Measurements from ENCODE around the gene LYZL4. TPM values are rescaled to one million over a fixed set of nuclear protein-coding genes. Genes with fewer than 3 reads are reported as not detected.

The LYZL4 gene
- total RNA-seq, 3 donors from 2014 or later: not detected

DNA sequence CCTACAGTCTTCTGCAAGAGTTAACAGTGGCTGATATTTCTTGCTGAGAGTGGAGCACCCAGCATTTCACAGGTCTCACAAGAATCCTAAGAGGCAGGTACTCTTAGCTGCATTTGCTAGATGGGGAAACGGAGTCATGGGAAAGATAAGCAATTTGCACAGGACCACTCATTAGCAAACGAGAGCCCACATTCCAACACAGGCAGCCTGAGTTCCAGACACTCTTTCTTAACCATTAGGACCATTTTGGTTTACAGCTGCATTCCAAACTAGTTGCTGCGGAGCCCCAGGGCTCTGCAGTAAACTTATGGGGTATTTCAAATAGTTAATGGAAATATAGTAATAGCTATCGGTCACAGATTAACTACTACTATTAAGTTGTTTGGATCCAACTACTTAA, 42.5 kb downstream of the LYZL4 start:
- no peak for TF ChIP-seq POLR2AphosphoS5 (IDR thresholded peaks at IDR 0.05)
- Histone ChIP-seq H3K4me1 (no peaks in the 10 kb centered on the region), H3K27me3 (no peaks in the 10 kb centered on the region), H3K9me3 (no peaks in the 10 kb centered on the region), H3K4me3 (no peak overlapping the region), H3K36me3 (no peaks in the 10 kb centered on the region), H3K27ac (no peak overlapping the region)
- no peak for DNase-seq (ENCODE audit: low spot score in 2 of 2)
- intact Hi-C loops (cut with DNase I; ENCODE audit: low total_unique reads): no loop called here

DNA sequence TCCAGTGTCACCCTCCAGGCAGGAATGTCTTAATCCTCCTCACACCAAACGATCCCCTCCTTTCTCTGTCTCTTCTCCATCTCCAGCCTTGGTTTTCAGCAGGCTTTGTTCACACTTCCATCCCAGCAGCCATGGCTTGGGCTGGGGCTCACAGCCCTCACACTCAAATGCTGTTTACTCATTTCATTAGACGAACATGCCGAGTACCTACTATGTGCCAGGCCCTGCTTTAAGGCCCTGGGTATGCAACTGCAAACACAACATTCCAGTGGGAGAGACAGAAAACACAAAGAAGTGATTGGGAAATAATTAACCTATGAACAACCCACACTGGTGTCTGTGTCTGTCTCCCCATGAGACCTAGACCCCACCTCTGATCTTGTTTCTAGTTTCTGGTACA, 43.9 kb downstream of the LYZL4 start:
- Histone ChIP-seq H3K27ac (no peak overlapping the region), H3K4me3 (no peak overlapping the region)
- intact Hi-C loops (cut with DNase I; ENCODE audit: low total_unique reads): no loop called here

DNA sequence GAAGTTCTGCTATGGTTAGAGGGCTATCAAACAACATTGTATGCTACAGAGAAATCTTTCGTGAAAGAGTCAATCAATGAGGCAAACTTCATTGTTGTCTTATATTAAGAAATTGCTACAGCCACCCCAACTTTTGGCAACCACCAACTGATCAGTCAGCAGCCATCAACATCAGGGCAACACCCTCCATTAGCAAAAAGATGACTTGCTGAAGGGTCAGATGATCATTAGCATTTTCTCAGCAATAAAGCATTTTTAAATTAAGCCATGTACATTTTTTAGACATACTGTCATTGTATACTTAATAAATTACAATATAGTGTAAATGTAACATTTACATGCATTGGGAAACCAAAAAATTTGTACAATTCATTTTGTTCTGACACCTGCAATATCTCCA, 53.1 kb downstream of the LYZL4 start:
- TF ChIP-seq, protein P1, sequence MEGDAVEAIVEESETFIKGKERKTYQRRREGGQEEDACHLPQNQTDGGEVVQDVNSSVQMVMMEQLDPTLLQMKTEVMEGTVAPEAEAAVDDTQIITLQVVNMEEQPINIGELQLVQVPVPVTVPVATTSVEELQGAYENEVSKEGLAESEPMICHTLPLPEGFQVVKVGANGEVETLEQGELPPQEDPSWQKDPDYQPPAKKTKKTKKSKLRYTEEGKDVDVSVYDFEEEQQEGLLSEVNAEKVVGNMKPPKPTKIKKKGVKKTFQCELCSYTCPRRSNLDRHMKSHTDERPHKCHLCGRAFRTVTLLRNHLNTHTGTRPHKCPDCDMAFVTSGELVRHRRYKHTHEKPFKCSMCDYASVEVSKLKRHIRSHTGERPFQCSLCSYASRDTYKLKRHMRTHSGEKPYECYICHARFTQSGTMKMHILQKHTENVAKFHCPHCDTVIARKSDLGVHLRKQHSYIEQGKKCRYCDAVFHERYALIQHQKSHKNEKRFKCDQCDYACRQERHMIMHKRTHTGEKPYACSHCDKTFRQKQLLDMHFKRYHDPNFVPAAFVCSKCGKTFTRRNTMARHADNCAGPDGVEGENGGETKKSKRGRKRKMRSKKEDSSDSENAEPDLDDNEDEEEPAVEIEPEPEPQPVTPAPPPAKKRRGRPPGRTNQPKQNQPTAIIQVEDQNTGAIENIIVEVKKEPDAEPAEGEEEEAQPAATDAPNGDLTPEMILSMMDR (IDR thresholded peaks at IDR 0.05): no peak
- no peak for TF ChIP-seq POLR2A (IDR thresholded peaks at IDR 0.05)
- no peak for TF ChIP-seq POLR2AphosphoS5 (IDR thresholded peaks at IDR 0.05)
- no peak for DNase-seq (ENCODE audit: low spot score in 2 of 2)
- no peaks in the 10 kb centered on the region for H3K36me3 ChIP-seq
- H3K27me3 ChIP-seq: no peaks in the 10 kb centered on the region
- intact Hi-C loops (cut with DNase I; ENCODE audit: low total_unique reads): no loop called here
- H3K9me3 ChIP-seq: peaks cover 0 to 4% of the 10 kb centered on the region in 2 donors
- no peaks in the 10 kb centered on the region for H3K4me1 ChIP-seq
- no peak overlapping the region for H3K4me3 ChIP-seq
- H3K27ac ChIP-seq: no peak overlapping the region

More for the DNA sequence above, 43.9 kb downstream of the LYZL4 start:
- Histone ChIP-seq H3K4me1 (no peaks in the 10 kb centered on the region), H3K36me3 (no peaks in the 10 kb centered on the region), H3K27me3 (no peaks in the 10 kb centered on the region), H3K9me3 (no peaks in the 10 kb centered on the region)
- TF ChIP-seq, protein P1 (IDR thresholded peaks at IDR 0.05): no peak
- TF ChIP-seq POLR2A (IDR thresholded peaks at IDR 0.05): no peak
- no peak for DNase-seq (ENCODE audit: low spot score in 2 of 2)

DNA sequence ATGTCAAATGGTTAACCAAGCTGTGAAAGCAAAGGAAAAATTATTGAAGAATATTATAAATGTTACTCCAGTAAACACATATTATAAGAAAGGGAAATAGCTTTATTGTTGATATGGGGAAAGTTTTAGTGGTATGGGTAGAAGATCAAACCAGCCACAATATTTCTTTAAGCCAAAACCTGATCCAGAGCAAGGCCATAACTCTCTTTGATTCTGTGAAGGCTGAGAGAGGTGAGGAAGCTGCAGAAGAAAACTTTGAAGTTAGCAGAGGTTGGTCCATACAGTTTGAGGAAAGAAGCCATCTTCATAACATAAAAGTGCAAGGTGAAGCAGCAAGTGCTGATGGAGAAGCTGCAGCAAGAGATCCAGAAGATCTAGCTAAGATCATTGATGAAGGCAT, 54.8 kb downstream of the LYZL4 start:
- Histone ChIP-seq H3K9me3 (peaks cover 0 to 4% of the 10 kb centered on the region in 2 donors), H3K27me3 (no peaks in the 10 kb centered on the region), H3K4me3 (no peak overlapping the region), H3K4me1 (no peaks in the 10 kb centered on the region), H3K27ac (no peak overlapping the region), H3K36me3 (no peaks in the 10 kb centered on the region)
- TF ChIP-seq POLR2AphosphoS5 (IDR thresholded peaks at IDR 0.05): no peak
- no peak for TF ChIP-seq POLR2A (IDR thresholded peaks at IDR 0.05)
- TF ChIP-seq, protein P1 (IDR thresholded peaks at IDR 0.05): no peak
- no peak for DNase-seq (ENCODE audit: low spot score in 2 of 2)
- intact Hi-C loops (cut with DNase I; ENCODE audit: low total_unique reads): no loop called here

DNA sequence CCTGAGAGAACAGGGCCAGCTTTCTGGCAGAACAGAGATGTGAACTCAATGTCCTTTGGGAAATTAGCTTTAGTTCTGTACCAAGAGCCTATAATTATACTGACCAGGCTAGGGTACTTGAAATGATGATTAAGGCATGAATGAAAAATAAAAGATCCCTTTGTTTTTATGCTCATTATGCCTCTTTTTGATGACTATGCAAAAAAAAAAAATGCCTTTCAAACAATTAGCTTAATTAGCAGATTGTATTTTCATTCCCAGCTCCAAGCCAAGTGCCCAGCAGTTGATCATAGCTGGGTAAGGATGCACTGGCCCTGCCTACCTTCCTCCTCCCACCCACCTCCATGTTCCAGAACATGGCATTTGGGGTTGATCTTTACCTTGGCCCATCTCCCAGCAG, 56.8 kb downstream of the LYZL4 start:
- Histone ChIP-seq H3K36me3 (no peaks in the 10 kb centered on the region), H3K4me1 (no peaks in the 10 kb centered on the region), H3K27me3 (no peaks in the 10 kb centered on the region), H3K4me3 (no peak overlapping the region), H3K27ac (peak overlapping the region in 1 of 2 donors; percentile 32), H3K9me3 (peaks cover 0 to 4% of the 10 kb centered on the region in 2 donors)
- DNase-seq (ENCODE audit: low spot score in 2 of 2): peak in 1 of 2 donors; percentile 51
- no peak for TF ChIP-seq POLR2A (IDR thresholded peaks at IDR 0.05)
- TF ChIP-seq POLR2AphosphoS5 (IDR thresholded peaks at IDR 0.05): no peak
- TF ChIP-seq, protein P1 (IDR thresholded peaks at IDR 0.05): no peak
- intact Hi-C loops (cut with DNase I; ENCODE audit: low total_unique reads): no loop called here

DNA sequence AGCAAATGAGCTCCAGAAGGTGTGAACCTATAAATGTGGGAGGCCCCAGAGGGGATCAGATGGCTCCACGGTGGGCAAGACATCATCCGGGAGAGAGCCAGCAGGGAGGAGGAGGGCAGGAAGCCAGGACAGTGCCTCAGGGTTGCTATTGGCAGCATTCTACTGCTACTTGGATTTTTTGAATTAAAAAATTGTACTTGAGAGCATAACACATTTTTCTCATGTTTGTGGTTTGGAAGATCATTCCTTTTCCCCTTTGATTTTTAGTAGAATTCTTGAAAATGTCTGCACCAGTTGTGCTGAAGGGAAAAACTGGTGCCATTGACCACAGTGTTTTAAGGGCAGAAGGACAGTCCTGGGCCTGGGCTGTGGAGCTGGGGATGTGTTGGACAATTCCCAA, 59.2 kb downstream of the LYZL4 start:
- intact Hi-C loops (cut with DNase I; ENCODE audit: low total_unique reads): no loop called here
- no peaks in the 10 kb centered on the region for H3K27me3 ChIP-seq
- no peak overlapping the region for H3K27ac ChIP-seq
- H3K4me3 ChIP-seq: no peak overlapping the region
- TF ChIP-seq POLR2A (IDR thresholded peaks at IDR 0.05): no peak
- TF ChIP-seq POLR2AphosphoS5 (IDR thresholded peaks at IDR 0.05): no peak
- TF ChIP-seq, protein P1 (IDR thresholded peaks at IDR 0.05): no peak
- peak in 1 of 2 donors; percentile 67 for DNase-seq (ENCODE audit: low spot score in 2 of 2)
- no peaks in the 10 kb centered on the region for H3K36me3 ChIP-seq
- H3K4me1 ChIP-seq: no peaks in the 10 kb centered on the region
- H3K9me3 ChIP-seq: peaks cover 0 to 4% of the 10 kb centered on the region in 2 donors

All from breast epithelium (tissue), 4 donors.